Stimulated activated CD4-positive, alpha-beta T cell treated with anti-CD3 and anti-CD28 coated beads, Interleukin-2, amount 100 ng/mL, for 48 hours (primary cell): ENCODE measurements around the gene CELSR1.
"Not testable (repeated sequence)": the region's sequence is repeated elsewhere in the genome, so short reads cannot be mapped to it uniquely, and the experiment has no call there.

ENCODE experiments used
- DNase-seq, 2 donors: peaks; one replicate each; pipeline ENCODE4 v3.0.0-alpha.2; 2020

Gene CELSR1

DNA sequence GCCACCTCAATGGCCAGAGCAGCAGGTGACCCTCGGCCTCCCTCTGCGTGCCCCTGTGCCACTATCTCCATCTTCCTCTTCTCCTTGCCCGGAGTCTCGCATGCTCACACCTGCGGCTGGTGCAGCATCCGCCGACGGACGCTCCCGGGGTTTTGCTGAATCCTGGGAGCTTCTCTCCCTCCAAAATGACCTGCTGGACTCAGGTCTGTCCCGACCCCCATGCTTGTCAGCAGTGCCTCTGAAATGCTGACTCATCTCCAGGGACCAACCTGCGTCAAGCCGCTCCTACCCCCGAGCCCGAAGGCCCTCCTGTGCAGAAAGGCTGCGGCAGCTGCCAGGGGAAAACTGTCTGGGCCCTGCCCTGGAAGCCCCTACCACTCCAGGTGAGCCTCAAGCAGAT lies 58.4 kb downstream of the CELSR1 start:
- no peak for DNase-seq

GRCh38 chr22:46478083-46478551 lies 59.3 kb downstream of the CELSR1 start:
- no peak for DNase-seq

DNA sequence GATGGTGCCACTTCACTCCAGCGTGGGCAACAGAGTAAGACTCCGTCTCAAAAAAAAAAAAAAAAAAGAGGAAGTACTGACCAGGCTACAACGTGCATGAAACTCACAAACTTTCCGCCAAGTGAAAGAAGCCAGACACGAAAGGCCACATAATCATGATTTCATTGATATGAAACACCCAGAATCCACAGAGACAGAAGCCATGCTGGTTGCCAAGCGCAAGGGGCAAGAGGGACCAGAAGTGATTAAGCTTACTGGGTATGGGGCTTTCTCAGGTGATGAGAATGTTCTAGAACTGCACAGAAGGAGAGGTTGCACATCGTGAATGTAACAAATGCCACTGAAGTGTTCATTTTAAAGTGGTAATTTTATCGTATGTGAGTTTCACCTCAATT lies 60.9 kb downstream of the CELSR1 start:
- DNase-seq, result peak in 1 of 2 donors; percentile 11

- DNase-seq, result no peak
These were observed 63.4 kb downstream of the CELSR1 start for GRCh38 chr22:46473896-46474557.

- no peak for DNase-seq
These were observed 64.2 kb downstream of the CELSR1 start for GRCh38 chr22:46473021-46473779.

DNA sequence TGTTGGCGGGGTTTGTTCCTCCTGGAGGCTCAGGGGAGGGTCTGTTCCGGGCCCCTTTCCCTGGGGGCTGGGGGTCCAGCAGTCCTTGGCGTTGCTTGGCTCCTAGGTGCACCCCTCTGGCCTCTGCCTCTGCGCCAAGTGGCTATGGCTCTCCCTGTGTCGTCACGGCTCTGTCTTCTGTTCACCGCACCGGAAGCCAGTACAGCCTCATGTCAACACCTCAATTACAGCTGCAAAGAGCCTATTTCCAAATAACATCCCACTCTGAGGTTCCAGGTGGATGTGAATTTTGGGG lies 64.8 kb downstream of the CELSR1 start:
- DNase-seq, result no peak

- no peak for DNase-seq
These were observed 65.3 kb downstream of the CELSR1 start for GRCh38 chr22:46471901-46472721.

- not testable (repeated sequence) for DNase-seq
These were observed 66.1 kb downstream of the CELSR1 start for GRCh38 chr22:46471330-46471729.

GRCh38 chr22:46469711-46470110 lies 67.7 kb downstream of the CELSR1 start:
- DNase-seq, result no peak

DNA sequence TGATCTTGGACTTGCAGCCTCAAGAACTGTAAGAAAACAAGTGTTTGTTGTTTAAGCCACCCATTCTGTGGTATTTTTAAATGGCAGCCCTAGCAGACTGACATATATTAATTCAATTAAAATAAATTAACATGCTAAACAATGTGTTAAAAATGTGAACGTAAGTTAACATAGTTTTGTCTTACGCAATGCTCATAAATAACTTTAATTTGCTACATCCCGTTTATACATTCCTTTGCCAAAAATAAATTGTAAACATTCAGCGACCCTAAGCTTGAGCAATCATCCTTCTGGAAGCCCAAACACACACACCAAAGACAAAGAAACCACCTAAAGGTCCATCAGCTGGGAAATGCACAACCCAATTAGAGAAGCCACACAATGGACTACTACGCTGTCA lies 70.4 kb downstream of the CELSR1 start:
- no peak for DNase-seq

- no peak for DNase-seq
These were observed 71.2 kb downstream of the CELSR1 start for GRCh38 chr22:46466255-46466676.

- no peak for DNase-seq
These were observed 71.6 kb downstream of the CELSR1 start for GRCh38 chr22:46465793-46466192.

GRCh38 chr22:46465345-46465720 lies 72.1 kb downstream of the CELSR1 start:
- no peak for DNase-seq

DNA sequence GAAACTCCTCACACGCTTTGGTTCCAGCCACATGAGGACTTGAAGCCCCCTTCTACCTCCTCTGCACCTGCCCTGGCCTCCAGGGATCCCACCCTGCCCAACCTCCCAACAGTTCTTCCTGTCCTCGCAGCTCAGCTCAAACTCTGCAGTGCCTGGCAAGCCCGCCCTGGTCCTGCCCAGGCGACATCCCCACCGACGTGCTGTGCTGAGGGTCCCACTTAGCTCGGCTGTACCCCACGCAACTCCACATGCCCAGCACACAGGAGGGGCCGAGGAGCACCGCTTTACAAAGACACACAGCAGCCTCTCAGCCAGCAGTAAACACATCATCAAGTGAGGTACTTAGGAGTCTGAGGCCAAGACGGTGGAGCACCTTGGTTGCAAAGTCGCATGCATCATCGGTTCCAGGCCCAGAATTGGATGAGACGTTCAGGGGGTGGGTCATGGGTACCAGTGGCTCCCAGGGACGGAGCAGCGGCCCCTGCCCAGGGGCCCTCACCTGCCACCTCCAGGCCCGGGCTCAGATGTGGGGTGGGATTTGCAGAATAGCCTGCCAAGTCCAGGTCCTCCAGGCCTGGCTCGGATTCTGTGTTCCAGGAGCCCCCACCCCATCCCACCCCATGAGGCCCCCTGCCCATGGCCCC lies 72.6 kb downstream of the CELSR1 start:
- no peak for DNase-seq

- DNase-seq, result no peak
These were observed 73.1 kb downstream of the CELSR1 start for GRCh38 chr22:46464296-46464695.

DNA sequence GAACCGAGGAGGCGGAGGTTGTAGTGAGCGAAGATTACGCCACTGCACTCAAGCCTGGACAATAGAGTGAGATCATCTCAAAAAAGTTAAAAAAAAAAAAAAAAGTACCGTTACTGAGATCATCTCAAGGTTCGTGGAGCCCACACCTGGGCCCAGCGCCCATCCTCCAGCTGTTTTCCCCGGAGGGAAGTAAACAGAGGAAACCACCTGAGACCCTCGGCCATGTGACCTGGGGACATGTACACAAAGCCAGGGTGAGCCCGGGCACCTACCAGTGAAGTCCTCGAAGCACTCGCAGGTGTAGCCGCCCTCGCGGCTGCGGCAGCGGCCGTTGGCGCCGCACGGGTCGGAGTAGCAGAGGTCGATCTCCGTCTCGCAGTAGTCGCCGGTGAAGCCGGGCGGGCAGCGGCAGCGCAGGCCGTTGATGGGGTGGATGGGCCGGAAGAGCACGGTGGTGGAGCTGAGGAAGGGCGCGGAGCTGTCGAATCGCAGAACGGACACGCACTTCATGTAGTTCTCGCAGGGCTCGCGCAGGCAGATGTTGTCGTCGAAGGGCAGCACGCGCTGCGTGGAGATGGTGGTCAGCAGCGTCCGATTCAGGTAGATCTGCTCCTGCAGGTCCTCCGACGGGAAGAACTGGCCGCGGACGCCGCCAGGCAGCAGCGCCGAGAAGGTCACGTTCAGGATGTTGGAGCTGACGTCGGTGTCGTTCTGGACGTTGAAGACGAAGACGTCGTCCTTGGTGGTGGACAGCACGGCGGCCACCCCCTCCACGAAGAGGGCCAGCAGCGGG lies 73.8 kb downstream of the CELSR1 start:
- DNase-seq, result no peak

DNA sequence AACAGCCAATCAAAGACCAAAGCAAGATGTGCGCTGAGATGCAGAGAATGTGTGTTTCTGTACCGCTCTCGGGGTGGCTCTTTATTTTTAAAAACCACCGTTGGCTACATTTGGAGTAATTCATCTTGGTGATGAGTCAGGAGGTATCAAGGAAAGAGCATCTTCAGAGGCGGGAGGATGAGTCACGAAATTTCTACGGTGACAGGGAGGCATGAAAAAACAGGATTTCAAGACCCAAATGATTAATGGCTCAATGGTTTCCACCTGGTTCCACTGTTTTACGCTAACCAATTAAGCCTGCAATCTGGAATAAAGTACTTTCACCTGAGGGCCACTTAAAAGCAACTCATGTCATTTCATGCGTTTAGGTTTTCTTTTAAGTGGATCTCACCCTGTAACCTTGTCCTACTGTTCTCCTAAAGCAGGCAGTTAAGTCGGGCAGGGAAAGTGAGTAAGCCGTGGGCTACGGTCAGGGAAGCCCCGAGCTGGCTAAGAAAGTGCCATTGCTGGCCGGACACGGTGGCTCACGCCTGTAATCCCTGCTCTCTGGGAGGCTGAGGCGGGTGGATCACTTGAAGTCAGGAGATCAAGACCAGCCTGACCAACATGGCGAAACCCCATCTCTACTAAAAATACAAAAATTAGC lies 74.6 kb downstream of the CELSR1 start:
- no peak for DNase-seq

- DNase-seq, result no peak
These were observed 75.7 kb downstream of the CELSR1 start for GRCh38 chr22:46461566-46462180.

GRCh38 chr22:46460857-46461256 lies 76.6 kb downstream of the CELSR1 start:
- no peak for DNase-seq

DNA sequence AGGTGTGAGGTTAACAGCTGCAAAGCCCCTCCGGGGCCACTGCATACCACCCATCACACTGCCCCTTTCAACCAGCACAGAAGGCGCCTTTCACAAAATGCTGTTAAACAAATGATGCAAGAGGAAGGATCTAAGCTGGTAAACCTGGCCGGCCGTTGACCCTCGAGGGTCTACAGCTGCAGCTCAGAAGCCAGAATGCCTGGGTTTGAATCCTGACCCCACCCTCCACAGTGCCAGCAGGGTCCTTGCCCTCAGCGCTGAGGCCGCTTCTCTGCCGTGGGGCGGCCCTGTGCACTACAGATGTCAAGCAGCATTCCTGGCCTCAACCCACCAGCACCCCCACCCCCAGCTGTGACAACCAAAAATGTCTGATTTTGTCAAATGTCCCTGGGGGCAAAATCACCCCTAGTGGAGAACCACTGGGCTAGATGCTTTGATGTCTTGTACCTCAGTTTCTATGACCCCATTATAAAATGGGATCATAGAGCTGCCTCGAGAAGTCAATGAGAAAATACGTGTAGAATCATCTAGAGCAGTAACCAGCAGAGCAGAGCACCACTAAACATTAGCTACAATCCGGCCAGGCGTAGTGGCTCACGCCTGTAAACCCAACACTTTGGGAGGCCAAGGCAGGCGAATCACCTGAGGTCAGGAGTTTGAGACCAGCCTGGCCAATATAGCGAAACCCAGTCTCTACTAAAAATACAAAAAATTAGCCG lies 77.9 kb downstream of the CELSR1 start:
- DNase-seq, result no peak

DNA sequence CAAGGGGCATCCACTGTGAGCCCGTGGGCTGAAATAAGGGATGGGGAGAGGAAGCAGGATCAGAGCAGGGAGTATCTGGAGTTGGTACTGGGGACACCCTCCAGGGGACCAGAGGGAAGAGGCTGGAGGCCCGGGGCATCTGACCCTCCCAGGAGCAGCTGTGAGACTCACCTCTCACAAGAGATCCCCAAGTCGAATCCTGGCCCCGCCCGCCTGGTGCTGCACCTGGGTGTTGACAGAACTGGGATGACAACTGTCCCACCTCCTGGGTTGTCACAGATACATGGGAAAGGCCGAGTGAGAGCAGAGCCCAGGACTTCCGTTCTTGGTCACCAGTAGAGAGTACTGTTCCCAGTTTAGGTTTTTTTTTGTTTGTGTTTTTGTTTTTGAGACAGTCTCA lies 78.9 kb downstream of the CELSR1 start:
- no peak for DNase-seq
